HepG2 (cell line): Measurements from ENCODE around the gene WDR35. TPM values are rescaled to one million over a fixed set of nuclear protein-coding genes. Genes with fewer than 3 reads are reported as not detected.

Experiments
- ADNP ChIP-seq: sonication (generic); formaldehyde crosslinking; IDR thresholded peaks from 2 replicates; pipeline ENCODE4 v1.4.0; 2020; ENCODE audit warnings: missing genetic modification reagents
- ATF1 ChIP-seq: IDR thresholded peaks from 2 replicates; pipeline ENCODE4 v1.6.1; 2016; ENCODE audit warnings: mild to moderate bottlenecking, control low read depth
- CEBPB ChIP-seq: IDR thresholded peaks from 2 replicates; pipeline ENCODE4 v1.6.1; 2011; ENCODE audit warnings: low read depth, low read length, improper control_type of control experiment, borderline replicate concordance
- CHCHD3 ChIP-seq: sonication (generic); formaldehyde crosslinking; IDR thresholded peaks from 2 replicates; pipeline ENCODE4 v1.8.0; 2022; ENCODE audit warnings: mild to moderate bottlenecking, missing genetic modification reagents, moderate library complexity
- GFI1 ChIP-seq: sonication (generic); formaldehyde crosslinking; IDR thresholded peaks from 2 replicates; pipeline ENCODE4 v1.5.0; 2020; ENCODE audit warnings: missing genetic modification reagents, mild to moderate bottlenecking, borderline replicate concordance
- KDM3A ChIP-seq: IDR thresholded peaks from 2 replicates; pipeline ENCODE4 v1.6.1; 2018; ENCODE audit warnings: low read depth, missing compliant biosample characterization
- PHF21A ChIP-seq: sonication (generic); formaldehyde crosslinking; IDR thresholded peaks from 2 replicates; pipeline ENCODE4 v1.5.0; 2020; ENCODE audit warnings: mild to moderate bottlenecking, missing genetic modification reagents
- RELA ChIP-seq: sonication (generic); formaldehyde crosslinking; IDR thresholded peaks from 2 replicates; pipeline ENCODE4 v1.4.0; 2020; ENCODE audit warnings: missing genetic modification reagents
- SYNCRIP ChIP-seq: fragments of 200-400 bp; formaldehyde crosslinking; IDR thresholded peaks from 2 replicates; pipeline ENCODE4 v1.6.1; 2018; ENCODE audit warnings: mild to moderate bottlenecking, low read depth, low read length; ENCODE audit not compliant: insufficient read depth
- YEATS4 ChIP-seq: sonication (generic); formaldehyde crosslinking; IDR thresholded peaks from 2 replicates; pipeline ENCODE4 v1.4.0; 2020; ENCODE audit warnings: missing genetic modification reagents, borderline replicate concordance
- ZNF10 ChIP-seq: sonication (generic); formaldehyde crosslinking; IDR thresholded peaks from 2 replicates; pipeline ENCODE4 v1.4.0; 2020; ENCODE audit warnings: mild to moderate bottlenecking, low read depth, missing genetic modification reagents, borderline replicate concordance
- ZNF224 ChIP-seq: sonication (generic); formaldehyde crosslinking; IDR thresholded peaks from 2 replicates; pipeline ENCODE4 v1.5.0; 2020; ENCODE audit warnings: mild to moderate bottlenecking, missing genetic modification reagents
- ZNF3 ChIP-seq: IDR thresholded peaks from 2 replicates; pipeline ENCODE4 v1.7.0; 2017; ENCODE audit warnings: inconsistent platforms
- polyA plus RNA-seq, 8 experiments: library from polyadenylated mRNA; depleted of rRNA in 3 of 8; stranded (reverse) in 7 of 8; unstranded in 1 of 8; fragments of >200 nt; fragmentation: Illumina TruSeq in 4 of 8; extraction: Trizol in 4 of 8; gene quantifications; 2 replicates each; pipeline versions ENCODE4 v1.2.1 to v1.2.3, GENCODE V29; 2011 to 2016; ENCODE audit warnings: low read depth in 4 of 8, missing spikeins in 1 of 8, mixed read lengths in 1 of 8; ENCODE audit not compliant: insufficient read depth in 1 of 8
- total RNA-seq, 5 experiments: library from RNA; depleted of rRNA; stranded (reverse); fragments of >200 nt; fragmentation: Illumina TruSeq; extraction: Trizol; gene quantifications; 2 replicates each; pipeline ENCODE4 v1.2.3, GENCODE V29; 2016; ENCODE audit warnings: low read depth in 1 of 5
- TF ChIP-seq, protein P1 (sequence below): sonication (generic); formaldehyde crosslinking; IDR thresholded peaks from 2 replicates; pipeline ENCODE4 v1.5.0; 2020; ENCODE audit warnings: missing genetic modification reagents
- TF ChIP-seq, protein P2 (sequence below): sonication (generic); formaldehyde crosslinking; IDR thresholded peaks from 2 replicates; pipeline ENCODE4 v1.8.0; 2022; ENCODE audit warnings: missing genetic modification reagents, mild to moderate bottlenecking, borderline replicate concordance
- TF ChIP-seq, protein P3 (sequence below): sonication (generic); formaldehyde crosslinking; IDR thresholded peaks from 2 replicates; pipeline ENCODE4 v1.4.0; 2020; ENCODE audit warnings: missing genetic modification reagents, low read depth, mild to moderate bottlenecking, borderline replicate concordance
- TF ChIP-seq, protein P4 (sequence below): sonication (generic); formaldehyde crosslinking; IDR thresholded peaks from 2 replicates; pipeline ENCODE4 v1.5.1; 2020; ENCODE audit warnings: mild to moderate bottlenecking, moderate library complexity, missing genetic modification reagents
- TF ChIP-seq, protein P5 (sequence below): sonication (generic); formaldehyde crosslinking; IDR thresholded peaks from 2 replicates; pipeline ENCODE4 v1.8.0; 2022; ENCODE audit warnings: mild to moderate bottlenecking, missing genetic modification reagents; ENCODE audit not compliant: insufficient replicate concordance
- TF ChIP-seq, protein P6 (sequence below): IDR thresholded peaks from 2 replicates; pipeline ENCODE4 v1.6.1; 2016; ENCODE audit warnings: control low read depth
- TF ChIP-seq, protein P7 (sequence below): IDR thresholded peaks from 2 replicates; pipeline ENCODE4 v1.6.1; 2016; ENCODE audit warnings: missing genetic modification reagents, missing compliant biosample characterization

Gene WDR35
- total and polyA plus RNA-seq, 2 of the 13 experiments (the other 11 are each of a cell fraction or from before 2014, with no cell fraction given) = 11.1 to 19.6 TPM

DNA sequence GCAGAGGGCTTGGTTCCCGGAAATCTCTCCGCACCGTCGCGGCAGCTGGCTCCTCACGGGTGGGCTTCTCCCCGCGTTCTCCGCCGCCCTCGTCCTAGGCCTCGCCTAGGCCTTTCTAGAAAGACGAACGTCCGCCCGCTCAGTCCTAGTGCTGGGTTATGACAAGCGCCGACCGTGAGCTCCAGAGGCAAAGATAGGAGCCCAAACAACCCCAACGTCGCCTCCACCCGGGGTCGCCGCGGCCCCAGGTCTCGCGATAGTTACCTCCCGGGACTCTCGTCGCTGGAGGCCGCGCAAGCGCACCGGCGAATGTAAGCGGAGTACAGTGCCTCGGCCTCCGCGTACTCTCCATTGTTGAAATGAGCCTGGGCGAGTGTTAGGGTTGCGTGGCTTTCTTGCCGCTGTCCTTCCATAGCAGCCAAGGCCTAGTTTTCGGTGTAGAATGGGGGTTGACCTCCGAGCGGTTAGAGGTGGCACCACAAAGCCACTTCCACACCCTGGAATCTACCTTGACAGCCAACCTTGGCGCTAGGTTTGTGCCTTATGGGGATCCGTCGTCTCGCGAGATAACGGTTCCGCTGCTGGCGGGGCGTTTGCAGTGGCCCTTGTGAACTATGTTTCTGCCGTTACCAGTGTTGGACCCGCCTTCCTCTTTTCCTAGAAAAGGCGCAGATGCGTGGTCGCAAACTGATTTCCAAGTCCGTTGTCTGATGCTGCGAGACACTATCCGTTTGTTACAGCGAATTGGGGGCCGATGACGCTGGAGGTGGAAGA is 88.3 kb downstream of the WDR35 start, which contains the start of gene TTC32 (continued):
- TF ChIP-seq, protein P1, sequence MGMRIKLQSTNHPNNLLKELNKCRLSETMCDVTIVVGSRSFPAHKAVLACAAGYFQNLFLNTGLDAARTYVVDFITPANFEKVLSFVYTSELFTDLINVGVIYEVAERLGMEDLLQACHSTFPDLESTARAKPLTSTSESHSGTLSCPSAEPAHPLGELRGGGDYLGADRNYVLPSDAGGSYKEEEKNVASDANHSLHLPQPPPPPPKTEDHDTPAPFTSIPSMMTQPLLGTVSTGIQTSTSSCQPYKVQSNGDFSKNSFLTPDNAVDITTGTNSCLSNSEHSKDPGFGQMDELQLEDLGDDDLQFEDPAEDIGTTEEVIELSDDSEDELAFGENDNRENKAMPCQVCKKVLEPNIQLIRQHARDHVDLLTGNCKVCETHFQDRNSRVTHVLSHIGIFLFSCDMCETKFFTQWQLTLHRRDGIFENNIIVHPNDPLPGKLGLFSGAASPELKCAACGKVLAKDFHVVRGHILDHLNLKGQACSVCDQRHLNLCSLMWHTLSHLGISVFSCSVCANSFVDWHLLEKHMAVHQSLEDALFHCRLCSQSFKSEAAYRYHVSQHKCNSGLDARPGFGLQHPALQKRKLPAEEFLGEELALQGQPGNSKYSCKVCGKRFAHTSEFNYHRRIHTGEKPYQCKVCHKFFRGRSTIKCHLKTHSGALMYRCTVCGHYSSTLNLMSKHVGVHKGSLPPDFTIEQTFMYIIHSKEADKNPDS = peak; percentile 58
- TF ChIP-seq, protein P2, sequence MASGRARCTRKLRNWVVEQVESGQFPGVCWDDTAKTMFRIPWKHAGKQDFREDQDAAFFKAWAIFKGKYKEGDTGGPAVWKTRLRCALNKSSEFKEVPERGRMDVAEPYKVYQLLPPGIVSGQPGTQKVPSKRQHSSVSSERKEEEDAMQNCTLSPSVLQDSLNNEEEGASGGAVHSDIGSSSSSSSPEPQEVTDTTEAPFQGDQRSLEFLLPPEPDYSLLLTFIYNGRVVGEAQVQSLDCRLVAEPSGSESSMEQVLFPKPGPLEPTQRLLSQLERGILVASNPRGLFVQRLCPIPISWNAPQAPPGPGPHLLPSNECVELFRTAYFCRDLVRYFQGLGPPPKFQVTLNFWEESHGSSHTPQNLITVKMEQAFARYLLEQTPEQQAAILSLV = peak; percentile 81; the same call in 1 of the 2 replicates
- TF ChIP-seq ZNF224 = peak; percentile 72; the same call in 1 of the 2 replicates
- TF ChIP-seq, protein P3, sequence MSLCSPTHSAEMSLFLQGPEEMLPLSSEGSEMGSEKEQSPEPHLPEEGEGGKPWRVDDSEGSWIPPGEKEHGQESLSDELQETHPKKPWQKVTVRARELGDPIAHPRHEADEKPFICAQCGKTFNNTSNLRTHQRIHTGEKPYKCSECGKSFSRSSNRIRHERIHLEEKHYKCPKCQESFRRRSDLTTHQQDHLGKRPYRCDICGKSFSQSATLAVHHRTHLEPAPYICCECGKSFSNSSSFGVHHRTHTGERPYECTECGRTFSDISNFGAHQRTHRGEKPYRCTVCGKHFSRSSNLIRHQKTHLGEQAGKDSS (CRISPR knock-in tag) = peak; percentile 90
- TF ChIP-seq ZNF3 (CRISPR knock-in tag) = no peak; the same call in 1 of the 2 replicates
- TF ChIP-seq SYNCRIP = no peak
- TF ChIP-seq, protein P4, sequence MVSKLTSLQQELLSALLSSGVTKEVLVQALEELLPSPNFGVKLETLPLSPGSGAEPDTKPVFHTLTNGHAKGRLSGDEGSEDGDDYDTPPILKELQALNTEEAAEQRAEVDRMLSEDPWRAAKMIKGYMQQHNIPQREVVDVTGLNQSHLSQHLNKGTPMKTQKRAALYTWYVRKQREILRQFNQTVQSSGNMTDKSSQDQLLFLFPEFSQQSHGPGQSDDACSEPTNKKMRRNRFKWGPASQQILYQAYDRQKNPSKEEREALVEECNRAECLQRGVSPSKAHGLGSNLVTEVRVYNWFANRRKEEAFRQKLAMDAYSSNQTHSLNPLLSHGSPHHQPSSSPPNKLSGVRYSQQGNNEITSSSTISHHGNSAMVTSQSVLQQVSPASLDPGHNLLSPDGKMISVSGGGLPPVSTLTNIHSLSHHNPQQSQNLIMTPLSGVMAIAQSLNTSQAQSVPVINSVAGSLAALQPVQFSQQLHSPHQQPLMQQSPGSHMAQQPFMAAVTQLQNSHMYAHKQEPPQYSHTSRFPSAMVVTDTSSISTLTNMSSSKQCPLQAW (CRISPR knock-in tag) = peak; percentile 95
- TF ChIP-seq, protein P5, sequence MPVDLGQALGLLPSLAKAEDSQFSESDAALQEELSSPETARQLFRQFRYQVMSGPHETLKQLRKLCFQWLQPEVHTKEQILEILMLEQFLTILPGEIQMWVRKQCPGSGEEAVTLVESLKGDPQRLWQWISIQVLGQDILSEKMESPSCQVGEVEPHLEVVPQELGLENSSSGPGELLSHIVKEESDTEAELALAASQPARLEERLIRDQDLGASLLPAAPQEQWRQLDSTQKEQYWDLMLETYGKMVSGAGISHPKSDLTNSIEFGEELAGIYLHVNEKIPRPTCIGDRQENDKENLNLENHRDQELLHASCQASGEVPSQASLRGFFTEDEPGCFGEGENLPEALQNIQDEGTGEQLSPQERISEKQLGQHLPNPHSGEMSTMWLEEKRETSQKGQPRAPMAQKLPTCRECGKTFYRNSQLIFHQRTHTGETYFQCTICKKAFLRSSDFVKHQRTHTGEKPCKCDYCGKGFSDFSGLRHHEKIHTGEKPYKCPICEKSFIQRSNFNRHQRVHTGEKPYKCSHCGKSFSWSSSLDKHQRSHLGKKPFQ = peak; percentile 58
- peak; percentile 87 for TF ChIP-seq CHCHD3 (CRISPR knock-in tag)
- TF ChIP-seq ZNF10 (CRISPR knock-in tag) = no peak
- peak; percentile 86 for TF ChIP-seq GFI1 (CRISPR knock-in tag)
- TF ChIP-seq PHF21A (CRISPR knock-in tag) = peak; percentile 85
- peak; percentile 78 for TF ChIP-seq ATF1 (CRISPR knock-in tag)
- peak; percentile 96 for TF ChIP-seq YEATS4 (CRISPR knock-in tag)
- peak; percentile 96 for TF ChIP-seq KDM3A
- TF ChIP-seq CEBPB = no peak
- TF ChIP-seq, protein P6, sequence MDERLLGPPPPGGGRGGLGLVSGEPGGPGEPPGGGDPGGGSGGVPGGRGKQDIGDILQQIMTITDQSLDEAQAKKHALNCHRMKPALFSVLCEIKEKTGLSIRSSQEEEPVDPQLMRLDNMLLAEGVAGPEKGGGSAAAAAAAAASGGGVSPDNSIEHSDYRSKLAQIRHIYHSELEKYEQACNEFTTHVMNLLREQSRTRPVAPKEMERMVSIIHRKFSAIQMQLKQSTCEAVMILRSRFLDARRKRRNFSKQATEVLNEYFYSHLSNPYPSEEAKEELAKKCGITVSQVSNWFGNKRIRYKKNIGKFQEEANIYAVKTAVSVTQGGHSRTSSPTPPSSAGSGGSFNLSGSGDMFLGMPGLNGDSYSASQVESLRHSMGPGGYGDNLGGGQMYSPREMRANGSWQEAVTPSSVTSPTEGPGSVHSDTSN (CRISPR knock-in tag) = 0 out of 2 replicates have a peak, but pooled peaks have one; percentile 40
- TF ChIP-seq RELA = peak; percentile 68; the same call in 1 of the 2 replicates
- TF ChIP-seq, protein P7, sequence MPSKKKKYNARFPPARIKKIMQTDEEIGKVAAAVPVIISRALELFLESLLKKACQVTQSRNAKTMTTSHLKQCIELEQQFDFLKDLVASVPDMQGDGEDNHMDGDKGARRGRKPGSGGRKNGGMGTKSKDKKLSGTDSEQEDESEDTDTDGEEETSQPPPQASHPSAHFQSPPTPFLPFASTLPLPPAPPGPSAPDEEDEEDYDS (CRISPR knock-in tag) = peak; percentile 92
- no peak for TF ChIP-seq ADNP (CRISPR knock-in tag)
